CD4-positive, alpha-beta T cell treated with Interleukin-21 for 1 hour (primary cell): Measurements from ENCODE around the gene PLB1.

Source experiments
- DNase-seq: peaks from one replicate; pipeline ENCODE4 v3.0.0-alpha.2; 2020

PLB1 gene

DNA sequence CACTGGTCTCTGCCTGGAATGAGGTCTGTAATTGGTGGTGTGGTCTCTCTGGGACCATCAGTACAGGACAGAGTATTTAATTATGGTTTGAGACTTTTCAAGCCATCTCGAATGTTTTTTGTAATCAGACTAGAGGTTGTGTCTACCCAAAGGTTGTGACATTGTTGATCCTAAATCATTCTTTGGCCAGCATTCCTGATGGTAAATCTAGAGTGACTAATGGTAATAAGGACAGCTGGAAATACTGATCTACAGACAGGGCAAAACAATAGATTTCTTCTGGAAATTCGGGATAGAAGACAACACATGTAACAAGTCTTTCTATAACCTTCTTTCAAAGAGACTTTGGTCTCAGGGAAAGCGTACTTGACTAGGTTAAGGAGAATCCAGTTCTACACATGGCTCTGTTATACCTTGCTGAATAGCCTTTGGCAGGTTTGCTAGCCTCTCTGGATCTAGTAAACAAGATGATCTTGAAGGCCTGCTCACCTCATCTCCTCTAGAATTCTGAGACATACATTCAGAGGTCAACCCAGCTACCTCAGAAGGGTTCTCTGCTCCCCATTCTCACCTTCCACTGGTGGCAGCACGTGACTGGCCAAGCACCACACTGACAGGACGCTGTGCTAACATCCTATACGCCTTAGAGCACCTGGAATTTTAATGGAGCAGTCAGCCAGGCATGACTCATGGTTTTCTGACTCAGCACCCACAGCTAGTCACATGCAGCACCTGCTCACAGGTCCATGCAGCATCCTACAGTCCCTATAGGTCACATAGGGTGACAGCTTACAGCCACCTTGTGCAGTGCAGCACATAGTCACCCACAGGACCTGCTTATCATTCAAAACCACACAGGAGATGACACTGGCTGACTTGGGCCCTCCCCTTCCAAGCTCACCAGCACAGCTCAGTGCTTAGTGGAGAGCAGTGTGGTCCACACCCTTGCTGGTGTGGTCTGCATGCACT, 12.2 kb downstream of the PLB1 start:
- peak; percentile 38 for DNase-seq

DNA sequence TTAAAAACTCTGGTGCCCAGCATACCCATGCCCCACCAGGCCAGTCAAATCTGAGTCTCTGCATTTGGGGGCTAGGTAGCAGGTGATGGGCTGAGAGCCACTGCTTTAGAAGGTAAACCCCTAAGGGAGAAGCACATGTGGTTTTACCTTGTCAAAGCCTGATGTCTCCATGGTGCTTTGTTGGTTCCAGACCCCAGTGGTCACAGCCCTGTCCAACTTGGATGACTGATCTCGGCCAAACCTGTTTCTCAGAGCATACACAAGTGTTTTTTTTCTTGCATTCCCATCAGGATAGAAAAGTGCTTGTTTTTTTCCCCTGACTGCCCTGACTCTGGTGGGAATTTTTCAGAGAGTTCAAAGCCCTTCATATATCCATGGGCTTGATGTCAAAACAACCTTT, 13.5 kb downstream of the PLB1 start:
- no peak for DNase-seq

DNA sequence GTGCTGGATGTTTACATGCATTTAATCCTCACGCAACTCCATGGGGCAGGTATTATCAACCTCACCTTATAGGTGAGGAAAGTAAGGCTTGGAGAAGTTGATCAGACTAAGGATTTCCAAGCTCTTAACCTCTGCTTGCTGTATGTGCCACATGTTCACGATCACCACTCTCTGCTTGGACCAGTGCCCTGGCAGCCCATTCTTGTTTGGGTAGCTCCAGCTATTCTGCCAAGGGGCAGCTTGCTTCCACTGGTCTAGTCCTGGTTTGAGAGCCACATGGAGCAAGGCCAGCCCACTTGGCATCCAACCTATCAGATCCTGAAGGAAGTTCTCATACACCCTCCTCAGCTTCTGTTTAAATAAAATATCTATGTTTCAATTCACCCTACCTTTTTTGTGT, 14.3 kb downstream of the PLB1 start:
- DNase-seq, result no peak

GRCh38 chr2:28511871-28512606, 16.2 kb downstream of the PLB1 start:
- DNase-seq, result no peak

GRCh38 chr2:28512607-28512965, 16.7 kb downstream of the PLB1 start:
- DNase-seq, result no peak

GRCh38 chr2:28513097-28513496, 17.2 kb downstream of the PLB1 start:
- DNase-seq, result no peak

- DNase-seq, result no peak
These were observed 19.4 kb downstream of the PLB1 start for GRCh38 chr2:28515176-28515751.

DNA sequence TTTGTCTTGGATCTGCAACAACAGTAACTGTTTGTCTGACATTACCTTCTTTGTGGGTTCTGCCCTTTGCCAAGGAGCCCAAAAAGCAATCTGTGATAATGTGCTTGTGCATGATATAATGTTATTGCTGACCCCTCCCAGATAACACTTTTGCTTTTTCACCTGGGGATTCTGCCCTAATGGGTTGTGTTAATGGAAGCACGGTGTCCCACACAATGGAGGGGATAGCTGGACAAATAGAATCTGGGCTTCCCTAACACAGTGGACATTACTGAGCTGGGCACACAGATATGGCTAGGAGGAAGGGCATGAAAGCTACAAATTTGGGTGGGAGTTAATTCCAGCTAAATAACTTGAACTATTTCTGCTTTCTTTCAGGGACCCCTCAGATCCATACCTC, 20.6 kb downstream of the PLB1 start:
- no peak for DNase-seq

DNA sequence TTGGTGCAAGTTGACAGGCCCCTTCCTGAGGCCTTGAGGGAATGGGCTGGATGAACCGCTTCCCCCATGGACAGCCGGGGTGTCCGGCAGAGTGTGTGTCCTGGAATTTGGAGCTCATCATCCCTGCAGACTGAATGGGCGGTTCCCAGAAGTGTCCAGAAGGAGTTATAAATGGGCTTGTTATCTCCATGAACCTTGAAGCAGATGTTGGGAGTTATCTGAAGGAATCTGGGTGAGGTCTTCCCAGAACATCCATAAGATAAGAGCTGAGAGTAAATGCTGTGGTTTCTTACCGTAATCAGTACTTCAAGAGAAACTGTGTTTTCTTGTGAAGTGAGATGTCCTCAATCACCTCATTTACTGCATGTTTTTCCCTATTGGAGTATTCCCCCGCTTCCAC, 21.1 kb downstream of the PLB1 start:
- no peak for DNase-seq

DNA sequence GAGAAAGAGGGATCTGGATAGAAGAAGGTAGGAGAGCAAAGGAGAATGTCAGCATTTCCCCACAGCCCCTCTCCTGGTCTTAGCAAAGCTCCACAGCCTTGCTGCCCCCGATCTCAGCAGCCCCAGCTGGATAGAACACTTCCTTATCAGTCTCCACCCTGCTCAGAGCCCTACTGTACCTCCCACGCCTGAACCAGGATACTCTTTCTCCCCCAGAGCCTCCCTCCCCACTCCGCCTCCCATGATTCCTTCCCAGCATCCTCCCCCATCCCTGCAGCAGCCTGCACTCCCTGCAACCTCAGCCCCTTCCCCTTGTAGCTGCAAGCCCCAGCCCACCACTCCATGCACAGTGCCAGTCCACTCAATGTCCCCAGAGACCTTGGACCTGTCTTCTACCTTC, 25.8 kb downstream of the PLB1 start:
- no peak for DNase-seq

DNA sequence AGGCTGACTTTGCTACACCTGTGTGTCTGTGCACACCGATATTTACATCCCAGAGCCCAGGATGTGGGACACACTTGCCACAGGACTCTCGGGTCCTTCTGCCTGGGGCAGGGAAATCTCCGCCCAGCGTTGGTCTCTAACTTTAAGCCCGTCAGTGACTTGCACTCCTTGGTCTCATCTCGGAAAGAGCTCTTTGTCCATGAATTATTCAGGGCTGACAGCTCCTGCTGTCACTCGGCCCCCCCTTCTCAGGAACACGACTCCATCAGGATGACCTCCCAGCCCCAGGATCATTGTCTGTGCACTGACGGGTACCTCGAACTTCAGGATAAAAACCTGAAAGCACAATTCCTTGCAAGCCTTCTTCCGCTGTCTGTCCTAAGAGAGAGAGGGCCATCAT, 26.6 kb downstream of the PLB1 start:
- DNase-seq, result no peak

DNA sequence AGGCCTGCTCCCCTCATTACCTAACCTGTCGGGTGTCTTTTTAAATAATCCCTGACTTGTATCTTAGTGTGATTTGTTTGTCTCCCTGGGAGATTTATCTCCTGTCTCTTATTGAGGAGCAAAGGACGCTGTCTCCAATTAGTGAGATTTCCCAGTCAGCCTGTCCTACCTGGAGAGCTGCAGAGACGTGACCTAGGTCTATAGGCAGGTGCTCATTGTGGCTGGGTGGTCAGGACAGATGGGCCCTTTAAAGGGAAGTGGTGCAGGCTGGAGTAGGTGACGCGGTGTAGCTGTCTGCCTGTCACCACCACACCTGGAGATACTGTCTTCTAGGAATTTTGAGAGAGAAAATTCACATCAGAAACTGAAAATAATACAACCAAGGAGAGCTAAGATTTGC, 28.0 kb downstream of the PLB1 start:
- DNase-seq, result no peak

GRCh38 chr2:28525481-28525880, 29.6 kb downstream of the PLB1 start:
- DNase-seq, result no peak

DNA sequence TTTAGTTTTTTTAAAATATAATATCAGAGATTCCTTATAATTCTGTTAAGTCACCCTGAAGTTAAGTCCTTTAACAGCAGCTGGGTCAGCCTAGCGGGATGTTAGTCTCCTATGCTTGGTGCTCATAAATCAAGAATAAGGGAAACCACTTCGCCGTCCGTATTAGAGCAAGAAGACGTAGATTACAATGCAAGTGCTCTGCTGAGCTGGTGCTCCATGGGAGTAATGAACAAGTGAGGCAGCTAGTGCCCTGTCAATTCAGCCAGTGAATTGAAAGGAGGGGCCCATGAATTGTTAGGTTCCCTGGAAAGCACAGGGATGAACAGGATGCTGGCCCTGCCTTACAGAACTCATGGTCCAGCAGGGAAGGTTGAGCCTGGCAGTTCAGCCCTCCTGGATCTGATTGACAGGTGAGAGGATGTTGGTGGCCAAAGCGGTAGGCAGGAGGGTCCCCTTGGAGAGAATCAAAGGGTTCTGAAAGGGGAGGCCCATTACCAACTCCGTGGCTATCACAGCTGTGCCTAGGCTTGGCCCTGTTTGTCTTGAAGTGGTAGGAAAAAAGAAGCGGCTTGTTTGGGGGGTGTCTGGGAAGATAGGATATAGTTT, 30.8 kb downstream of the PLB1 start:
- no peak for DNase-seq

GRCh38 chr2:28527196-28527595, 31.3 kb downstream of the PLB1 start:
- DNase-seq, result no peak

DNA sequence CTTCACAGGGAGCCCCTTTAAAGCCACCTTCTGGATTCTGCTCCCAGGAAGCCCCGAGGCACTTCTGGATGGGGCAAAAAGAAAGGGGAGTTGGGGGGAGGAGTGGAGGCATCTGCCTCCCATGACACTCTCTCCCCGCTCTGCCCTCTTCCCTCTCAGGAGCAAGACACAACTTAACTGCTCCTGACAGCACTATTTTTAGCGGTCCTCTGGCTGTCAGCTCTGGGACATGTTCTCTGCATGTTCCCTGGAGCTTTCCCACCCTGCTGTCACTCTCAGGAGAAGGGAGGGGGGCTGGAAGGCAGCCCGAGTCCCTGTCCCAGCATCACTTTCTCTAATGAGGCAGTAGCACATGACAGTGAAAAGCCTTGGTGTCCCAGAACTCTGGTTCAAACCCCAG, 32.3 kb downstream of the PLB1 start:
- DNase-seq, result no peak

DNA sequence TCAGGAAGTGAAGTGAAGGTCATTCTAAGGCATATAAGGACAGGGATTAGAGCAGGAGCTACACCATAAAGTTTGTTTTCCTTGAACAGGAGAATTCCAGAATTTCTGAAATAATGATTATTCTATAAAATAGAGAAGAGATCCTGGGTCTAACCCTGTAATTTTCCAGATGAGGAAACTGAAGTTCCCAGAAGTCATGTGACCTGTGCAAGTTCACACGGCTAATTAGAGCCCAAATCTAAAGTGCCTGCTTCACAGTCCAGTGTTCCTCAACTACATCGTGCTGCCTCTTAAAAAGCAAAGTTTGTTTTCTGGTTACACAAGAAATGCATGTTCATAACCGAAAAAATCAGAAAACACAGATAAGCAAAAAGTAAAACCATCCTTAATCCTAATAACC, 34.9 kb downstream of the PLB1 start:
- no peak for DNase-seq

GRCh38 chr2:28532399-28532798, 36.5 kb downstream of the PLB1 start:
- no peak for DNase-seq

GRCh38 chr2:28533044-28533680, 37.3 kb downstream of the PLB1 start:
- DNase-seq, result no peak

- DNase-seq, result no peak
These were observed 39.0 kb downstream of the PLB1 start for GRCh38 chr2:28534817-28535216.

DNA sequence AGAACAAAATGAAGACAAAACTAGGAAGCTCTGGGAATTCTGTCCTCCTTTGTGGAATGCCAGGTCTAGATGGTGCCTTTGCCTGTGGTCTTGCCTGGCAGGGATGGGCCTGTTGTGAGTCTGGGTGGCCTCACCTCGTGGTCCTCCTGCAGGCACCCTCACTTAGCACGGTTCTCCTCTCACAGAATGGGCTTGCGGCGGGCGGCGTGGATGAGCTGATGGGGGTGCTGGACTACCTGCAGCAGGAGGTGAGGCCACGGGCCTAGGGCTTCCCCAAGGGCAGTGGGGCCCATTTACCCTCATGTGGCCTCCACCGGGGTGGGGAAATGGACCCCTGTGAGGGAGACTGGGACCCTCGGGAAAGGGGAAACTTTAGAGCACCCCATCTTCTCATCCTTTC, 42.3 kb downstream of the PLB1 start:
- DNase-seq, result no peak

DNA sequence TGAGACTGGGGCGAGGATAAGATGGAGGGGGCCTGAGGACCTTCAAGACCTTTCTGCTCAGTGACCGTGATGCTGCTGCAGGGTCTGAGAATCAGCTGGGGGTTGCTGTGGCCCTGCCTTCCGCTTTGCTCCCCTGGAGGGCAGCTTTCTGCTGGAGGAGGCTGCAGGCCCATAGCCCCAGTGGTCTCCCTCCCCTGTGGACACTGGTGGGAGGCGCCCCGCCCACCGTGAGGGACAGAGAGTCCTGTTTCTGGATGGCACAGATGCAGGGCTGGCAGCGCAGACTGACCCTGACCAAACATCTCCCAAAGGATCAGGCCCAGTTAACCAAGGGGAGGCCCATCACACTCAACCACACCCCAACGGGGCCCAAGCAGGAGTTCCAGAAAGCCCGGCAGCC, 42.8 kb downstream of the PLB1 start:
- no peak for DNase-seq

- DNase-seq, result no peak
These were observed 43.3 kb downstream of the PLB1 start for GRCh38 chr2:28539118-28539541.
